OCI-LY7 (cell line): ENCODE results near the gene KCNQ4. TPM values are rescaled to one million over a fixed set of nuclear protein-coding genes. Genes with fewer than 3 reads are reported as not detected.

Source experiments
- BruUV-seq: library from RNA; stranded (reverse); fragments of 400-500 nt; replicated peaks from 2 replicates; lab custom pipeline; 2021; lab: Mats Ljungman, UMichigan
- CTCF ChIA-PET: fragments of 300-600 bp; sonication (Branson Sonifier 250); formaldehyde crosslinking; loops from one replicate; lab custom pipeline; 2022; ENCODE audit warnings: antibody characterized with exemption; ENCODE audit not compliant: unreplicated experiment; lab: Charles Lee
- POLR2A ChIA-PET: fragments of 300-600 bp; sonication (Branson Sonifier 250); formaldehyde crosslinking; loops from one replicate; lab custom pipeline; 2022; ENCODE audit warnings: antibody characterized with exemption; lab: Charles Lee
- DNase-seq: peaks from one replicate; pipeline ENCODE4 v3.0.0-alpha.2; 2015; ENCODE audit warnings: low spot score
- H2AFZ ChIP-seq: fragments of 200-600 bp; sonication (generic), shearing (Covaris generic); 2 replicates; pipeline ENCODE4 v1.6.1; 2014; ENCODE audit warnings: mild to moderate bottlenecking, antibody characterized with exemption, low read length, moderate library complexity
- H3K27ac ChIP-seq: fragments of 200-600 bp; sonication (generic); 2 replicates; pipeline ENCODE4 v1.5.1; 2014; ENCODE audit warnings: mixed run types, low read depth, mild to moderate bottlenecking, moderate library complexity, low read length, inconsistent platforms; ENCODE audit not compliant: poor library complexity, severe bottlenecking
- H3K36me3 ChIP-seq: fragments of 200-600 bp; sonication (generic); 2 replicates; pipeline ENCODE4 v1.6.1; 2014; ENCODE audit warnings: mild to moderate bottlenecking, antibody characterized with exemption, low read length, moderate library complexity, mixed read lengths; ENCODE audit not compliant: insufficient read depth
- H3K4me1 ChIP-seq: fragments of 200-600 bp; sonication (generic); 2 replicates; pipeline ENCODE4 v1.5.1; 2014; ENCODE audit warnings: mild to moderate bottlenecking, low read length; ENCODE audit not compliant: insufficient read depth, poor library complexity, severe bottlenecking
- H3K4me2 ChIP-seq: fragments of 200-600 bp; sonication (generic); 2 replicates; pipeline ENCODE4 v1.6.1; 2014; ENCODE audit warnings: mild to moderate bottlenecking, low read length
- H3K4me3 ChIP-seq: fragments of 200-600 bp; sonication (generic); 2 replicates; pipeline ENCODE4 v1.5.1; 2014; ENCODE audit warnings: mild to moderate bottlenecking, low read depth, low read length; ENCODE audit not compliant: poor library complexity, severe bottlenecking
- H3K79me2 ChIP-seq: fragments of 200-600 bp; sonication (generic); 2 replicates; pipeline ENCODE4 v1.6.1; 2016; ENCODE audit warnings: low read depth, mild to moderate bottlenecking, low read length, moderate library complexity, mixed read lengths; ENCODE audit not compliant: insufficient read depth
- H3K9me2 ChIP-seq: fragments of 200-600 bp; sonication (generic); 2 replicates; pipeline ENCODE4 v1.6.1; 2016; ENCODE audit warnings: mild to moderate bottlenecking, low read length, mixed read lengths; ENCODE audit not compliant: insufficient read depth
- H3K9me3 ChIP-seq: fragments of 200-600 bp; sonication (generic); 2 replicates; pipeline ENCODE4 v1.6.1; 2014; ENCODE audit warnings: mild to moderate bottlenecking, mixed run types, low read length, mixed read lengths
- H4K20me1 ChIP-seq: fragments of 200-600 bp; sonication (generic); 2 replicates; pipeline ENCODE4 v1.6.1; 2014; ENCODE audit warnings: mild to moderate bottlenecking, antibody characterized with exemption, low read length, moderate library complexity, mixed read lengths; ENCODE audit not compliant: insufficient read depth
- EZH2phosphoT487 ChIP-seq: fragments of 200-600 bp; sonication (generic); IDR thresholded peaks from 2 replicates; pipeline ENCODE4 v1.6.1; 2018; ENCODE audit warnings: low read depth, borderline replicate concordance, mild to moderate bottlenecking, mixed run types, antibody characterized with exemption, low read length, moderate library complexity, mixed read lengths
- intact Hi-C: fragments of 100-400 bp; cut with micrococcal nuclease; formaldehyde crosslinking; loops from one replicate; pipeline ENCODE4 v1.10.0; 2022; ENCODE audit not compliant: unreplicated experiment
- total RNA-seq, 2 experiments: library from RNA; depleted of rRNA in 1 of 2; stranded (reverse); fragments of >200 nt in 1 of 2; shearing (Covaris generic) in 1 of 2; gene quantifications; 2 replicates each; pipeline ENCODE4 v1.2.3, GENCODE V29; 2014 to 2022
- TF ChIP-seq, protein P1 (sequence below): fragments of 200-600 bp; sonication (generic); conservative IDR thresholded peaks from 2 replicates; pipeline ENCODE4 v1.5.1; 2014; ENCODE audit warnings: mild to moderate bottlenecking, antibody characterized with exemption, low read length, moderate library complexity, mixed read lengths

KCNQ4 gene
- total RNA-seq, 2 experiments from 2014 or later, result 0.16 to 0.49 TPM

DNA sequence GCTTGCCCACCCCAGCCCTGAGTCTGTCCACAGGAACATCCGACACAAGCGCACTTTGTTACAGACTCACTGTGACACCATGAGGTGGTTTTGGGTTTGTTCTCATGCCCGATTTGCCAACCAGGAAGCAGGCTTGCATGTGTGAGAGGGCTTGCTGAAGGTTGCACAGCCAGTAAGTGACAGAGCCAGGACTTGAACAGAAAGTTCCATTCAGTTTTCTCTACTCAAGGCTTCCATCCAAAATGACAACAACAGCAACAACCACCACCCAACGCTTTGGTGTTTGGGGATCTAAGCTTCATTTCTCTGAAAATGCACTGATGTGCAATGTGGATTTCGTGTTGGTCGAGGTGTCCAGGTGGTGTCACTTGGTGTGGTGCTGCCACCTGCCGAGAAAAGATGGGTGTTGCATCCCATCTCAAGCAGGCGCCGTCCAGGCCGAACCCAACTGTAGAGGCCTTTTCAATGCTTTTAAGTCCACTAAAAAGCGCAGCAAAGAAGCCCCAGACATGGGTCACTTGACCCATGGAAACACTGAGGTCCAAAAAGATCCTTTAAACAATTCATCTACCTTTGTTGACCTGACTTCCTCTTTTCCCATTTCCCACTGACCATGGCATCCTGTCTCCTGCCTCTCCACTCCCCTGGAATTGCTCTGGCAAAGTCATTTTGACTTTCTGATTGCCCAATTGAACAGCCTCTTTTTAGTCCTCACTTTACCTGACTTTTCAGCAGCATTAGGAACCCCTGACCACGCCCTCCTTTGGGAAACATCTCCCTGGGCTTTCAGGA lies 66.4 kb downstream of the KCNQ4 start:
- CTCF ChIA-PET, result interaction anchor here (0.6 to 1.1 kb wide), 4 partner anchors 18 to 75 kb away, joined by 3 to 8 read pairs (median 4); no protein-coding TSS in a partner anchor
- no peaks in the 10 kb centered on the region for H4K20me1 ChIP-seq
- H3K9me2 ChIP-seq, result no peaks in the 10 kb centered on the region
- DNase-seq, result peak; percentile 82
- peaks cover 19% of the 10 kb centered on the region for H3K4me1 ChIP-seq
- H3K79me2 ChIP-seq, result no peaks in the 10 kb centered on the region
- no peak for TF ChIP-seq EZH2phosphoT487
- TF ChIP-seq, protein P1, sequence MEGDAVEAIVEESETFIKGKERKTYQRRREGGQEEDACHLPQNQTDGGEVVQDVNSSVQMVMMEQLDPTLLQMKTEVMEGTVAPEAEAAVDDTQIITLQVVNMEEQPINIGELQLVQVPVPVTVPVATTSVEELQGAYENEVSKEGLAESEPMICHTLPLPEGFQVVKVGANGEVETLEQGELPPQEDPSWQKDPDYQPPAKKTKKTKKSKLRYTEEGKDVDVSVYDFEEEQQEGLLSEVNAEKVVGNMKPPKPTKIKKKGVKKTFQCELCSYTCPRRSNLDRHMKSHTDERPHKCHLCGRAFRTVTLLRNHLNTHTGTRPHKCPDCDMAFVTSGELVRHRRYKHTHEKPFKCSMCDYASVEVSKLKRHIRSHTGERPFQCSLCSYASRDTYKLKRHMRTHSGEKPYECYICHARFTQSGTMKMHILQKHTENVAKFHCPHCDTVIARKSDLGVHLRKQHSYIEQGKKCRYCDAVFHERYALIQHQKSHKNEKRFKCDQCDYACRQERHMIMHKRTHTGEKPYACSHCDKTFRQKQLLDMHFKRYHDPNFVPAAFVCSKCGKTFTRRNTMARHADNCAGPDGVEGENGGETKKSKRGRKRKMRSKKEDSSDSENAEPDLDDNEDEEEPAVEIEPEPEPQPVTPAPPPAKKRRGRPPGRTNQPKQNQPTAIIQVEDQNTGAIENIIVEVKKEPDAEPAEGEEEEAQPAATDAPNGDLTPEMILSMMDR, result peak; percentile 98
- no peaks in the 10 kb centered on the region for H3K9me3 ChIP-seq
- no TSS peak for BruUV-seq
- no peak overlapping the region for H3K27ac ChIP-seq
- intact Hi-C loops, result loop anchor here (1.0 to 5.0 kb wide), 3 partner anchors 76 to 258 kb away; no protein-coding TSS in a partner anchor
- POLR2A ChIA-PET, result interaction anchor here (0.6 kb wide), 2 partner anchors 70 to 74 kb away, joined by 3 read pairs; no protein-coding TSS in a partner anchor
- no peaks in the 10 kb centered on the region for H3K36me3 ChIP-seq
- H3K4me2 ChIP-seq, result peak overlapping the region; percentile 25; the same call in 1 of the 2 replicates
- peak overlapping the region; percentile 86 for H2AFZ ChIP-seq
- no peak overlapping the region for H3K4me3 ChIP-seq

DNA sequence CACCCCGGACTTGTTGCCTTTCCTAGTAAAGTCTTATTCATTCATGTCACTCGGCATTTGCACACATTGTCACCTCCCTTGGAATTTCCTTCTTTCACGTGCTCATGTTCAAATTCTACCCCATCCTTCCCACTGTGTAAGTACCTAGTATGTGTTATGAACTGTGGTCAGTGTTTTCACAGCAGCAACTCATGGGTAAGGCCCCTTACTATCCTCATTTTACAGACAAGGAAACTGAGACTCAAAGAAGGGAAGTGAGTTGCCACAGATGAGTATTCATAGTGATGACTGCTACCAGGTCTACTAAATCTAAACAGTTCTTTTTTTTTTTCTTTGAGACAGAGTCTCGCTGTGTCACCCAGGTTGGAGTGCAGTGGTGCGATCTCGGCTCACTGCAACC lies 68.1 kb downstream of the KCNQ4 start:
- H3K4me3 ChIP-seq, result no peak overlapping the region
- no peak overlapping the region for H2AFZ ChIP-seq
- no peak for DNase-seq
- ChIA-PET POLR2A (no interaction called here), CTCF (no interaction called here)
- intact Hi-C loops, result loop anchor here (5.0 kb wide), 1 partner anchor 259 kb away; no protein-coding TSS in a partner anchor
- H3K9me2 ChIP-seq, result no peaks in the 10 kb centered on the region
- no peaks in the 10 kb centered on the region for H3K9me3 ChIP-seq
- TF ChIP-seq EZH2phosphoT487, result no peak
- TF ChIP-seq, protein P1, result no peak
- H3K36me3 ChIP-seq, result no peaks in the 10 kb centered on the region
- H3K79me2 ChIP-seq, result no peaks in the 10 kb centered on the region
- H3K27ac ChIP-seq, result no peak overlapping the region
- H3K4me2 ChIP-seq, result no peak overlapping the region
- no peaks in the 10 kb centered on the region for H4K20me1 ChIP-seq
- peaks cover 11% of the 10 kb centered on the region for H3K4me1 ChIP-seq
- no TSS peak for BruUV-seq
